ENCODE data around the gene SRPK2. TPM values are rescaled to one million over a fixed set of nuclear protein-coding genes. Genes with fewer than 3 reads are reported as not detected.
"Not testable (repeated sequence)": the region's sequence is repeated elsewhere in the genome, so short reads cannot be mapped to it uniquely, and the experiment has no call there.

SRPK2 gene
- total RNA-seq, 1 donor from 2014 or later = 70.5 TPM

DNA sequence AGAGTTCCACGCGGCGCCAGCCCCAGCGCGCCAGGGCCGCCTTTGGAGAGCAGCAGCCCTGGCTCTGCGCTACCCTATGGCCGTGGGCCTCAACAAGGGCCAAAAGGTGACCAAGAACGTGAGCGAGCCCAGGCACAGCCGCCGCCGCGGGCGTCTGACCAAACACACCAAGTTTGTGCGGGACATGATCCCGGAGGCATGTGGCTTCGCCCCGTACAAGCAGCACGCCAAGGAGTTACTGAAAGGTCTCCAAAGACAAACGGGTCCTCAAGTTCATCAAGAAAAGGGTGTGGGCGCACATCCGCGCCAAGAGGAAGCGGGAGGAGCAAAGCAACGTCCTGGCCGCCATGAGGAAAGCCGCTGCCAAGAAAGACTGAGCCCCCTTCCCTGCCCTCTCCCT, 144.1 kb downstream of the SRPK2 start:
- no peak overlapping the region for H3K4me3 Mint-ChIP-seq (ENCODE audit: unreplicated experiment)
- H3K27me3 Mint-ChIP-seq (ENCODE audit: unreplicated experiment) = peaks cover 1% of the 10 kb centered on the region
- H3K4me1 Mint-ChIP-seq (ENCODE audit: unreplicated experiment) = no peaks in the 10 kb centered on the region
- TF ChIP-seq, protein P1, sequence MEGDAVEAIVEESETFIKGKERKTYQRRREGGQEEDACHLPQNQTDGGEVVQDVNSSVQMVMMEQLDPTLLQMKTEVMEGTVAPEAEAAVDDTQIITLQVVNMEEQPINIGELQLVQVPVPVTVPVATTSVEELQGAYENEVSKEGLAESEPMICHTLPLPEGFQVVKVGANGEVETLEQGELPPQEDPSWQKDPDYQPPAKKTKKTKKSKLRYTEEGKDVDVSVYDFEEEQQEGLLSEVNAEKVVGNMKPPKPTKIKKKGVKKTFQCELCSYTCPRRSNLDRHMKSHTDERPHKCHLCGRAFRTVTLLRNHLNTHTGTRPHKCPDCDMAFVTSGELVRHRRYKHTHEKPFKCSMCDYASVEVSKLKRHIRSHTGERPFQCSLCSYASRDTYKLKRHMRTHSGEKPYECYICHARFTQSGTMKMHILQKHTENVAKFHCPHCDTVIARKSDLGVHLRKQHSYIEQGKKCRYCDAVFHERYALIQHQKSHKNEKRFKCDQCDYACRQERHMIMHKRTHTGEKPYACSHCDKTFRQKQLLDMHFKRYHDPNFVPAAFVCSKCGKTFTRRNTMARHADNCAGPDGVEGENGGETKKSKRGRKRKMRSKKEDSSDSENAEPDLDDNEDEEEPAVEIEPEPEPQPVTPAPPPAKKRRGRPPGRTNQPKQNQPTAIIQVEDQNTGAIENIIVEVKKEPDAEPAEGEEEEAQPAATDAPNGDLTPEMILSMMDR (IDR thresholded peaks at IDR 0.05; ENCODE audit: unreplicated experiment) = no peak
- H3K36me3 Mint-ChIP-seq (ENCODE audit: low read depth, unreplicated experiment) = no peaks in the 10 kb centered on the region
- no peak overlapping the region for H3K27ac Mint-ChIP-seq (ENCODE audit: unreplicated experiment)
- no peaks in the 10 kb centered on the region for H3K9me3 Mint-ChIP-seq (ENCODE audit: unreplicated experiment)
- DNase-seq (ENCODE audit: low spot score) = no peak

DNA sequence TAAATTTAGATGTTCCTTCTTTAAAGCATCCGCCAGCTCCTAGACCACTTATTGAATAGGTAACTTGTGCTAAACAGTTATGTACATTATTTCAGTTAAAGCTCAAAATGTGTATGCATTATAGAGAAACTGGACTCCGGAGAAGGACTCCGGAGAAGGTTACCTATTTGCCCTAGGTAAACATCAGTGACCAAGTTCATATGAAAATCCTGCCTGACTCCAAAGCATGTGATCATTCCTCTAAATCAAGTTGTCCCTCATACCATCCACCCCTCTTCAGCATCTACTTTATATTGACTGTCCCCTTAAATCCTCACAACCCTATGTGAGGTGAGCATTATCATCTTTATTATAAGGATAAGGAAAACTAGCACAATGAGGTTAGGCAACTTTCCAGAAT, 147.5 kb downstream of the SRPK2 start:
- Mint-ChIP-seq H3K27me3 (ENCODE audit: unreplicated experiment) (peaks cover 3% of the 10 kb centered on the region), H3K4me1 (ENCODE audit: unreplicated experiment) (peaks cover 3% of the 10 kb centered on the region), H3K36me3 (ENCODE audit: low read depth, unreplicated experiment) (no peaks in the 10 kb centered on the region), H3K4me3 (ENCODE audit: unreplicated experiment) (no peak overlapping the region), H3K27ac (ENCODE audit: unreplicated experiment) (no peak overlapping the region), H3K9me3 (ENCODE audit: unreplicated experiment) (no peaks in the 10 kb centered on the region)
- no peak for DNase-seq (ENCODE audit: low spot score)
- TF ChIP-seq, protein P1 (IDR thresholded peaks at IDR 0.05; ENCODE audit: unreplicated experiment) = no peak

DNA sequence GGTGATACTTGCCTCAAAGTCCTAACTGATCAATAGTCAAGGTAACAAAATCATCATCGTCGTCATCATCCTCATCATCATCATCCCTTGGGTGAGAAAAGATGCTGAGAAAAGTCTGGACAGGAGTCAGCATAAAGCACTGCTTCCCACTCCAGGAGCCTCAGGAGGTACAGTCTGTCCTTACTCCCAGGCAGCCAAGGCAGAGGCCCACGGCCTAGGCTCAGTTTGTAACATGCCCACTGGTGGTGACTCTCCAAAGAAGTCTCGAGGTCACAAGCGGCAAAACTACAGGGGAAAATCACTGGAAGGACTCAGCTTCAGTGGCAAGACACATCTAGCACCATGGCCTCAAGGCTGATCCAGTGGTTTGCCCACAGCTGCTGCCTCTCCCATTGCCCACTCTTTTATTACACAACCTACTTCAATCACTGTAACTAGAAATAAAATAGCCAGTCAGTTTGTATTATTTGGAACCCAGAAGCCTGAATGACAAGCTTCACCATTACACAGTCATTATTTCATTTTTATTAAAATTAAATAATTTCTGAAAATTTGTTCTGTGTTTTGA, 150.4 kb downstream of the SRPK2 start:
- Mint-ChIP-seq H3K27ac (ENCODE audit: unreplicated experiment) (no peak overlapping the region), H3K36me3 (ENCODE audit: low read depth, unreplicated experiment) (no peaks in the 10 kb centered on the region), H3K4me3 (ENCODE audit: unreplicated experiment) (no peak overlapping the region), H3K4me1 (ENCODE audit: unreplicated experiment) (peaks cover 3% of the 10 kb centered on the region), H3K9me3 (ENCODE audit: unreplicated experiment) (no peaks in the 10 kb centered on the region), H3K27me3 (ENCODE audit: unreplicated experiment) (peaks cover 3% of the 10 kb centered on the region)
- DNase-seq (ENCODE audit: low spot score) = no peak
- TF ChIP-seq, protein P1 (IDR thresholded peaks at IDR 0.05; ENCODE audit: unreplicated experiment) = no peak

DNA sequence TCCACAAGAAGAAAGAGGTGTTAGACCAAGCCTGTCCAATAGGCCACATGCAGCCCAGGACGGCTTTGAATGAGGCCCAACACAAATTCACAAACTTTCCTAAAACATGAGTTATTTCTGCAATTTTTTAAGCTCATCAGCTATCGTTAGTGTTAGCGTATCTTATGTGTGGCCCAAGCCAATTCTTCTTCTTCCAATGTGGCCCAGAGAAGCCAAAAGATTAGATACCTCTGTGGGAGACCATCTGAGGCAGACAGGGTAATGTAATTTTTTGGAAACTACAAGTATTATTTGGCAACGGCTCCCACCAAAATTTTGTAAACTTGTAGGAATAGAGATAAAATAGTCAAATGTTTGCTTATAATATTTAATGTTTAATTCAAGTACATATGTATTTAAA, 153.8 kb downstream of the SRPK2 start:
- Mint-ChIP-seq H3K9me3 (ENCODE audit: unreplicated experiment) (no peaks in the 10 kb centered on the region), H3K4me3 (ENCODE audit: unreplicated experiment) (no peak overlapping the region), H3K36me3 (ENCODE audit: low read depth, unreplicated experiment) (no peaks in the 10 kb centered on the region), H3K27ac (ENCODE audit: unreplicated experiment) (no peak overlapping the region), H3K27me3 (ENCODE audit: unreplicated experiment) (peaks cover 4% of the 10 kb centered on the region), H3K4me1 (ENCODE audit: unreplicated experiment) (peaks cover 7% of the 10 kb centered on the region)
- TF ChIP-seq, protein P1 (IDR thresholded peaks at IDR 0.05; ENCODE audit: unreplicated experiment) = no peak
- no peak for DNase-seq (ENCODE audit: low spot score)

DNA sequence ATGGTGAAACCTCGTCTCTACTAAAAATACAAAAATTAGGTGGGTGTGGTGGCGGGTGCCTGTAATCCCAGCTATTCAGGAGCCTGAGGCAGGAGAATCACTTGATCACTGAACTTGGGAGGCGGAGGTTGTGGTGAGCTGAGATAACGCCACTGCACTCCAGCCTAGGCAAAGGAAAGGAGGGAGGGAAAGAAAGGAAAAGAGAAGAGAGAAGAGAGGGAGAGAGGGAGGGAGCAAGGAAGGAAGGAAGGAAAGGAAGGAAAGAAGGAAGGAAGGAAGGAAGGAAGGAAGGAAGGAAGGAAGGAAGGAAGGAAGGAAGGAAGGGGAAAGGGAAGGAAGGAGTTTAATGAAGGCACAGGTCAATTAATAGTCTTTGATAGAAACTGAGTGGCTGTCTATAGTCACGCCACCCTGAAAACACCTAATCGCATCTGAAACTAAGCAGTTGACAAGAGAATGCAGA, 155.9 kb downstream of the SRPK2 start:
- H3K9me3 Mint-ChIP-seq (ENCODE audit: unreplicated experiment); DNase-seq (ENCODE audit: low spot score); H3K36me3 Mint-ChIP-seq (ENCODE audit: low read depth, unreplicated experiment); H3K27ac Mint-ChIP-seq (ENCODE audit: unreplicated experiment); H3K27me3 Mint-ChIP-seq (ENCODE audit: unreplicated experiment); H3K4me1 Mint-ChIP-seq (ENCODE audit: unreplicated experiment); H3K4me3 Mint-ChIP-seq (ENCODE audit: unreplicated experiment): not testable (repeated sequence)

Data from endothelial cell (in vitro differentiated cells).